ENCODE measurements around the gene MICU2. TPM values are rescaled to one million over a fixed set of nuclear protein-coding genes. Genes with fewer than 3 reads are reported as not detected.
A peak's percentile ranks its signal among the peaks of the same experiment; 100 is the strongest.

Gene MICU2, protein sequence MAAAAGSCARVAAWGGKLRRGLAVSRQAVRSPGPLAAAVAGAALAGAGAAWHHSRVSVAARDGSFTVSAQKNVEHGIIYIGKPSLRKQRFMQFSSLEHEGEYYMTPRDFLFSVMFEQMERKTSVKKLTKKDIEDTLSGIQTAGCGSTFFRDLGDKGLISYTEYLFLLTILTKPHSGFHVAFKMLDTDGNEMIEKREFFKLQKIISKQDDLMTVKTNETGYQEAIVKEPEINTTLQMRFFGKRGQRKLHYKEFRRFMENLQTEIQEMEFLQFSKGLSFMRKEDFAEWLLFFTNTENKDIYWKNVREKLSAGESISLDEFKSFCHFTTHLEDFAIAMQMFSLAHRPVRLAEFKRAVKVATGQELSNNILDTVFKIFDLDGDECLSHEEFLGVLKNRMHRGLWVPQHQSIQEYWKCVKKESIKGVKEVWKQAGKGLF
- 42.4 and 56.5 TPM in 2 replicates for total RNA-seq (2016; rRNA removed; fragmentation: Illumina TruSeq; extraction: Trizol)
- total RNA-seq (2016; cell fraction: cytosol; rRNA removed; fragmentation: Illumina TruSeq; extraction: Trizol; ENCODE audit: low read depth) = 3.6 and 4.5 TPM in 2 replicates
- total RNA-seq (2016; cell fraction: insoluble cytoplasmic fraction; rRNA removed; fragmentation: Illumina TruSeq; extraction: Trizol) = 41.6 and 57.3 TPM in 2 replicates
- total RNA-seq (2016; cell fraction: membrane; rRNA removed; fragmentation: Illumina TruSeq; extraction: Trizol) = 8.7 and 9.1 TPM in 2 replicates
- total RNA-seq (2016; cell fraction: nucleus; rRNA removed; fragmentation: Illumina TruSeq; extraction: Trizol) = 21.1 and 24.4 TPM in 2 replicates
- polyA plus RNA-seq (2011; rRNA removed) = 24.5 and 31.7 TPM in 2 replicates
- 31.6 and 33.0 TPM in 2 replicates for polyA plus RNA-seq (2011; cell fraction: cytosol; rRNA removed)
- polyA plus RNA-seq (2011; cell fraction: nucleus; rRNA removed) = 25.0 and 29.4 TPM in 2 replicates
- 19.9 and 23.4 TPM in 2 replicates for polyA plus RNA-seq (2012)
- polyA plus RNA-seq (2016; cell fraction: cytosol; fragmentation: Illumina TruSeq; extraction: Trizol; ENCODE audit: low read depth) = 2.7 and 2.9 TPM in 2 replicates
- 55.6 and 59.5 TPM in 2 replicates for polyA plus RNA-seq (2016; cell fraction: insoluble cytoplasmic fraction; fragmentation: Illumina TruSeq; extraction: Trizol; ENCODE audit: low read depth)
- polyA plus RNA-seq (2016; cell fraction: membrane; fragmentation: Illumina TruSeq; extraction: Trizol; ENCODE audit: low read depth) = 5.6 TPM in 2 replicates
- polyA plus RNA-seq (2016; cell fraction: nucleus; fragmentation: Illumina TruSeq; extraction: Trizol; ENCODE audit: insufficient read depth, low read depth) = 30.3 and 34.9 TPM in 2 replicates
- polyA minus RNA-seq (2011; rRNA and poly(A)+ RNA removed; ENCODE audit: low replicate concordance) = 5.1 and 10.2 TPM in 2 replicates
- polyA minus RNA-seq (2011; cell fraction: cytosol; rRNA and poly(A)+ RNA removed) = 16.1 and 17.5 TPM in 2 replicates
- 27.2 and 34.8 TPM in 2 replicates for polyA minus RNA-seq (2011; cell fraction: nucleus; rRNA and poly(A)+ RNA removed)
- Bru-seq, nascent RNA = percentile 79 among the genes with signal in this experiment
- percentile 65 among the genes with signal in this experiment for BruChase-seq, experiment 1, labeled RNA remaining after a 6-hour chase
- BruChase-seq, experiment 2, labeled RNA remaining after a 2-hour chase = percentile 63 among the genes with signal in this experiment
- long read RNA-seq, experiment 1, transcript MICU2-201 (12 exons, 1,920 nt) = major isoform, 38 of 52 reads
- long read RNA-seq, experiment 1, partial matches to known transcripts = 6 of 52 reads
- long read RNA-seq, experiment 1, other reads (novel, unspliced or antisense) = 8 of 52 reads
- long read RNA-seq, experiment 2, transcript MICU2-201 (12 exons, 1,920 nt) = major isoform, 7 of 43 reads
- long read RNA-seq, experiment 2, partial matches to known transcripts = 10 of 43 reads
- long read RNA-seq, experiment 2, other reads (novel, unspliced or antisense) = 24 of 43 reads

DNA sequence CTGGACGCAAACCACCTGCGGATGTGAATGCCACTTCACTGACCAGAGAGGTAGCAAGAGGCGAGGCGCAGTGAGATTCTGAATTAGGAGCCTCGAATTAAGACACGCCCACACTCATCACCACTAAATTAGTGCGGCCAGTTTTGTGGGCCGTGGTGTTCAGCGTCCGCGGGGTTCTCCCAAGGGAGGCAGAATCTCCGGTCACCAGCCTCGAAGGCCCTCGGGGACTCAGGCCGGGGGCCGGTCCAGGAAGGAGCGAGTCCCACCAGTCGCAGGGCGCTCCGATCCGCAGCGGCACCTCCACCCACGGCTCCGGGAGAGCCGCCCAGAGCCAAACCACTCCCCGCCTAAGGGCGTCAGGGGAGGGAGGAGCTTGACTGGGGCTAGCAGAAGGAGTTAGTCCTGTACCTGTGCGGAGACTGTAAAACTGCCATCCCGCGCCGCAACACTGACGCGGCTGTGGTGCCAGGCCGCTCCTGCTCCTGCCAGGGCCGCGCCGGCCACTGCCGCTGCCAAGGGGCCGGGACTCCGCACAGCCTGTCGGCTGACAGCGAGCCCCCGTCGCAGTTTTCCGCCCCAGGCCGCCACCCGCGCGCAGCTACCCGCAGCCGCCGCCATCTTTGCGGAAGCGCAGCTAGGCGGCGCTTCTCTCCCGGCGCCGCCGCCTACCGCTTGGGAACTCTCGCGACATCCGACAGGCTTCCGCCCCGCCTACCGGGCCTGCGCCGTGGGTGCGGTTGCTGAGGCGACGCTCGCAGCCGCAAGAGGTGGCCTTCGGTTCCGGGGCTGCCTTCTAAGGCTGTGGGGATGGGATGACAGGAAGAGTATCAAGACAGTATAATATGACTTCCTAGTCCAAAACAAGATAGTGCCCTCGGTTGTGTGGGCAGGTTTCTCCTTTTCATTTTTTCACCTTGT is at the start of gene MICU2:
Gene MICU2 (minus strand): TSS at position 640 of the 918 bp plus-strand sequence. CDS start 22 bp downstream, at position 618.
- in situ Hi-C loops (cut with HindIII; ENCODE audit: extremely low pct_ligation_motif_present, low pct_unique_long_range_greater_than_20kb) = loop anchor here (25.0 kb wide), 1 partner anchor 1184 kb away; no protein-coding TSS in a partner anchor
- TF ChIP-seq, protein P1, sequence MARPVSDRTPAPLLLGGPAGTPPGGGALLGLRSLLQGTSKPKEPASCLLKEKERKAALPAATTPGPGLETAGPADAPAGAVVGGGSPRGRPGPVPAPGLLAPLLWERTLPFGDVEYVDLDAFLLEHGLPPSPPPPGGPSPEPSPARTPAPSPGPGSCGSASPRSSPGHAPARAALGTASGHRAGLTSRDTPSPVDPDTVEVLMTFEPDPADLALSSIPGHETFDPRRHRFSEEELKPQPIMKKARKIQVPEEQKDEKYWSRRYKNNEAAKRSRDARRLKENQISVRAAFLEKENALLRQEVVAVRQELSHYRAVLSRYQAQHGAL (CRISPR knock-in tag; IDR thresholded peaks at IDR 0.05; ENCODE audit: not compliant biosample characterization) = no peak
- peak; percentile 92 for TF ChIP-seq ZNF792 (CRISPR knock-in tag; IDR thresholded peaks at IDR 0.05)
- peak; percentile 14 for TF ChIP-seq TEAD3 (CRISPR knock-in tag; optimal IDR thresholded peaks at IDR 0.05; ENCODE audit: borderline replicate concordance)
- TF ChIP-seq, protein P2, sequence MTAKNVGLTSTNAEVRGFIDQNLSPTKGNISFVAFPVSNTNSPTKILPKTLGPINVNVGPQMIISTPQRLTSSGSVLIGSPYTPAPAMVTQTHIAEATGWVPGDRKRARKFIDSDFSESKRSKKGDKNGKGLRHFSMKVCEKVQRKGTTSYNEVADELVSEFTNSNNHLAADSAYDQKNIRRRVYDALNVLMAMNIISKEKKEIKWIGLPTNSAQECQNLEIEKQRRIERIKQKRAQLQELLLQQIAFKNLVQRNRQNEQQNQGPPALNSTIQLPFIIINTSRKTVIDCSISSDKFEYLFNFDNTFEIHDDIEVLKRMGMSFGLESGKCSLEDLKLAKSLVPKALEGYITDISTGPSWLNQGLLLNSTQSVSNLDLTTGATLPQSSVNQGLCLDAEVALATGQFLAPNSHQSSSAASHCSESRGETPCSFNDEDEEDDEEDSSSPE (CRISPR knock-in tag; IDR thresholded peaks at IDR 0.05) = peak; percentile 87
- no peak for TF ChIP-seq SIX4 (CRISPR knock-in tag; IDR thresholded peaks at IDR 0.05)
- no peak for TF ChIP-seq WIZ (CRISPR knock-in tag; IDR thresholded peaks at IDR 0.05)
- peak; percentile 75; the same call in 1 of the 2 replicates for TF ChIP-seq ZNF34 (CRISPR knock-in tag; IDR thresholded peaks at IDR 0.05; ENCODE audit: borderline replicate concordance)
- no peak for TF ChIP-seq ZNF543 (CRISPR knock-in tag; IDR thresholded peaks at IDR 0.05)
- no peak for TF ChIP-seq ZSCAN12 (CRISPR knock-in tag; IDR thresholded peaks at IDR 0.05)
- no peak for TF ChIP-seq ZNF350 (CRISPR knock-in tag; IDR thresholded peaks at IDR 0.05; ENCODE audit: borderline replicate concordance, low read depth)
- peak; percentile 87 for TF ChIP-seq ETV6 (CRISPR knock-in tag; conservative IDR thresholded peaks at IDR 0.05)
- TF ChIP-seq ZSCAN21 (CRISPR knock-in tag; IDR thresholded peaks at IDR 0.05; ENCODE audit: borderline replicate concordance) = peak; percentile 92
- TF ChIP-seq SOX6 (IDR thresholded peaks at IDR 0.05) = no peak
- TF ChIP-seq SOX6 (CRISPR knock-in tag; IDR thresholded peaks at IDR 0.05) = peak; percentile 61; the same call in 1 of the 2 replicates
- no peak for TF ChIP-seq ZNF207 (IDR thresholded peaks at IDR 0.05; ENCODE audit: borderline replicate concordance)

More for the DNA sequence above, at the start of gene MICU2:
- peaks cover 20% of the 10 kb centered on the region for H3K4me1 ChIP-seq (ENCODE audit: insufficient read depth, low read length)
- H4K20me1 ChIP-seq (ENCODE audit: insufficient read depth, low read length) = no peaks in the 10 kb centered on the region
- peak within 1 kb of the TSS; percentile 69 for H3K4me2 ChIP-seq (ENCODE audit: low read depth, low read length)
- peak; percentile 89 for DNase-seq (ENCODE audit: low spot score)
- FAIRE-seq = peak; percentile 69
- intact Hi-C loops (cut with micrococcal nuclease; ENCODE audit: unreplicated experiment) = loop anchor here (2.0 kb wide), 1 partner anchor 13 kb away; no protein-coding TSS in a partner anchor
- H3K9me3 ChIP-seq (ENCODE audit: low read length) = no peaks in the 10 kb centered on the region
- H3K9ac ChIP-seq (ENCODE audit: insufficient read depth, low read depth, low read length) = peak within 1 kb of the TSS; percentile 96
- H2AFZ ChIP-seq (ENCODE audit: low read length) = peak within 1 kb of the TSS; percentile 18
- H3K36me3 ChIP-seq (replicated peaks in 1 of 2; ENCODE audit: control insufficient read depth in 1 of 2, insufficient read depth in 2 of 2, low read length in 2 of 2) = no peaks in the 10 kb centered on the region
- ChIA-PET POLR2A (interaction anchor here (0.5 to 2.6 kb wide), 20 partner anchors 8 to 1245 kb away, joined by 3 to 43 read pairs (median 4); no protein-coding TSS in a partner anchor), CTCF (ENCODE audit: low intra/inter-chr PET ratio, low total read pairs) (no interaction called here)
- peak within 1 kb of the TSS; percentile 80 to 82 (median 80) for H3K4me3 ChIP-seq (replicated peaks in 1 of 3; ENCODE audit: insufficient read depth in 1 of 3, low read depth in 2 of 3, low read length in 3 of 3)
- peaks cover 17% of the 10 kb centered on the region for H3K79me2 ChIP-seq (ENCODE audit: insufficient read depth, low read length)
- ATAC-seq = peak; percentile 99
- 1% methylated on average over 12 of the region's 77 CpGs for WGBS (ENCODE audit: low lambda C conversion rate)
- H3K27ac ChIP-seq (ENCODE audit: extremely low read length, insufficient read depth, low read length) = peak within 1 kb of the TSS; percentile 91
- BruUV-seq (replicated peaks) = TSS peak; percentile 87
- H3K27me3 ChIP-seq (ENCODE audit: control insufficient read depth in 1 of 2, insufficient read depth in 2 of 2, low read length in 2 of 2) = peaks cover 0 to 3% of the 10 kb centered on the region in 2 experiments; a peak in 1 of 5 replicates

Data from HepG2 (cell line).